IPS-18c (cell line): ENCODE data around the gene PACS2.
"Not testable (repeated sequence)": the region's sequence is repeated elsewhere in the genome, so short reads cannot be mapped to it uniquely, and the experiment has no call there.

Source experiments
- H3K4me3 ChIP-seq: 2 replicates; pipeline ENCODE4 v1.7.0; 2013; ENCODE audit warnings: low read depth, mild to moderate bottlenecking, low read length, moderate library complexity; ENCODE audit not compliant: insufficient read depth
- H3K9me3 ChIP-seq: one replicate; pipeline ENCODE4 v1.6.1; 2013; ENCODE audit warnings: mild to moderate bottlenecking, low read length, moderate library complexity; ENCODE audit not compliant: control insufficient read depth, insufficient read depth

PACS2 gene

GRCh38 chr14:105351920-105352851 is 37.6 kb downstream of the PACS2 start:
- no peak overlapping the region for H3K4me3 ChIP-seq

DNA sequence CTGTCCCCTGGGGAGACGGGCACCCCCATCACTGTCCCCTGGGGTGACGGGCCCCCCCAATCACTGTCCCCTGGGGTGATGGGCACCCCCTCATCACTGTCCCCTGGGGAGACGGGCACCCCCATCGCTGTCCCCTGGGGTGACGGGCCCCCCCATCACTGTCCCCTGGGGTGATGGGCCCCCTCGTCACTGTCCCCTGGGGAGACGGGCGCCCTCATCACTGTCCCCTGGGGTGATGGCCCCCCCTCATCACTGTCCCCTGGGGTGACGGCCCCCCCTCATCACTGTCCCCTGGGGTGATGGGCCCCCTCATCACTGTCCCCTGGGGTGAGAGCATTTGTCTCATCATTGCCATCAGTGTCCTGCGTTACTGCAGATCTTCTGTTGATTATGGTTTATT is 38.6 kb downstream of the PACS2 start:
- H3K4me3 ChIP-seq = no peak overlapping the region
- no peaks in the 10 kb centered on the region for H3K9me3 ChIP-seq

More at GRCh38 chr14:105351920-105352851, 37.6 kb downstream of the PACS2 start:
- H3K9me3 ChIP-seq = no peaks in the 10 kb centered on the region

DNA sequence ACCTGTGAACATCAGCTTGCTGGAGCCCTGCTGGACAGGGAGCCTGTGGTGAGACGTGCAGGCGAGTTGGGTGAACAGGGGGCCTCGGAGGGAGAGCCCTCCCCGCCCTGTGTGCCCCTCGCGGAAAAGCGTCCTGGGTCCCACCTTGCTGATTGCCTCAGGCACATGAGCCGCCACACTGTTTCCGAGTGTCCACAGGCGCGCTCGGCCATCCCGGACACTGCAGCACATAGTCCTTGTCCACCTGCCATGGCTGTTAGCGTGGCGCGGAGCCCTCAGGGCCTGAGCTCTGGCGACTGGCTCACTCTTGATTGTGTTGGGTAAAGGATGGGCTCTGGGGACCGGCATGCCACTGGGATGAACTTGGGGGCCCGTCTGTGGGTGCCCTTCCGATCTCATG is 40.0 kb downstream of the PACS2 start:
- Histone ChIP-seq H3K9me3 (no peaks in the 10 kb centered on the region), H3K4me3 (no peak overlapping the region)

- no peaks in the 10 kb centered on the region for H3K9me3 ChIP-seq
Measured at GRCh38 chr14:105355049-105355575, 40.6 kb downstream of the PACS2 start.

GRCh38 chr14:105355850-105356604 is 41.5 kb downstream of the PACS2 start:
- peak overlapping the region; percentile 3; the same call in 1 of the 2 replicates for H3K4me3 ChIP-seq
- no peaks in the 10 kb centered on the region for H3K9me3 ChIP-seq

More at GRCh38 chr14:105355049-105355575, 40.6 kb downstream of the PACS2 start:
- H3K4me3 ChIP-seq = no peak overlapping the region

- Histone ChIP-seq H3K9me3 (no peaks in the 10 kb centered on the region), H3K4me3 (no peak overlapping the region)
Measured at GRCh38 chr14:105356927-105357326, 42.4 kb downstream of the PACS2 start.

DNA sequence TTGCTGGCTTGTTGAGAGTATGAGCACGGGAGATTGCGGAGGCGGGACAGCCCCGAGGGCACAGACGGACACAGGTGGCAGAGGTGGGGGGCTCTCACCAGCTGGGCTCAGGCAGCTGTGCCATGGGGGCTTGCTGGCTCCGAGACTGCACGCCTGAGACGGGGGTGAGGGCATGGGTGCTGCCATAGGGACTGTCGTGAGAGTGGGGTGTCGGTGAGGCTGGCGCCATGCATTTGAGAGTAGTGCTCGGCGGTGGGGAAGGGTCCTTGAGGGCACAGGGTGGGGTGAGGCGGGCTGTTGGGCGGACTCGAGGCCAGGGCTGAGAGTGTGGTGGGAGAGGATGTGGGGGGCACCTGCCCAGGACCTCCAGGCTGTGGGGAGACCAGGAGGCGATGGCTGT is 43.1 kb downstream of the PACS2 start:
- Histone ChIP-seq H3K9me3 (no peaks in the 10 kb centered on the region), H3K4me3 (no peak overlapping the region)

- no peaks in the 10 kb centered on the region for H3K9me3 ChIP-seq
- H3K4me3 ChIP-seq = no peak overlapping the region
Measured at GRCh38 chr14:105358140-105358846, 43.7 kb downstream of the PACS2 start.

GRCh38 chr14:105358943-105359342 is 44.4 kb downstream of the PACS2 start:
- no peak overlapping the region for H3K4me3 ChIP-seq
- no peaks in the 10 kb centered on the region for H3K9me3 ChIP-seq

GRCh38 chr14:105361412-105361811 is 46.9 kb downstream of the PACS2 start:
- not testable (repeated sequence) for H3K9me3 ChIP-seq, H3K4me3 ChIP-seq

DNA sequence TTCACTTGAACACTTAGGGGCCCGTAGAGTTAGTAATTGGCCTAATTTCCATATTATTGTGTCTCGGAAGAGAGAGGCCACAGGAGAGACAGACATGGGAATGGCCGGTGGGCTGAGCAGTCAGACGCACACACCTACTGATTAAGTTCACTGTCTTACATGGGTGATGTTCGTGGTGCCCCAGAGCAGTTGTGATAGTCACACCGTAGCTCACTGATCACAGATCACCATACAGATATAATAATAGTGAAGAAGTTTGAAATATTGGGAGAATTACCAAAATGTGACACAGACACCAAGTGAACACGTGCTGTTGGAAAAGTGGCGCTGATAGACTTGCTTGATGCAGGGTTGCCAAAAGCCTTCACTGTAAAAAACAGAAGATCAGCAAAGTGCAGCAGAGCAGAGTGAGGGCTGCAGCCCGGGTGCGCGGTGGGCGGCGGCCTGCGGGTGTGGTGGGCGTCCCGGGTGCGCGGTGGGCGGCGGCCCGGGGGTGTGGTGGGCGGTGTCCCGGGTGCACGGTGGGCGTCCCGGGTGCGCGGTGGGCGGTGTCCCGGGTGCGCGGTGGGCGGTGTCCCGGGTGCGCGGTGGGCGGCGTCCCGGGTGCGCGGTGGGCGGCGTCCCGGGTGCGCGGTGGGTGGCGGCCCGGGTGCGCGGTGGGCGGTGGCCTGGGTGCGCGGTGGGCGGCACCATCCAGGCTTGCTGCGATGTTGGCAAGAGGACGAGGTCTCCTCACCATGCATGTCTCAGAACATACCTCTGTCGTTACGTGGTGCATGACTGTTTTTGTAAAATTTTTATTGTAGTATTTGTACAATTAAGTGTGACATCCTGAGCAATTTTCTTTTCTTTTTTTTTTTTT is 49.5 kb downstream of the PACS2 start:
- H3K4me3 ChIP-seq = no peak overlapping the region
- no peaks in the 10 kb centered on the region for H3K9me3 ChIP-seq

DNA sequence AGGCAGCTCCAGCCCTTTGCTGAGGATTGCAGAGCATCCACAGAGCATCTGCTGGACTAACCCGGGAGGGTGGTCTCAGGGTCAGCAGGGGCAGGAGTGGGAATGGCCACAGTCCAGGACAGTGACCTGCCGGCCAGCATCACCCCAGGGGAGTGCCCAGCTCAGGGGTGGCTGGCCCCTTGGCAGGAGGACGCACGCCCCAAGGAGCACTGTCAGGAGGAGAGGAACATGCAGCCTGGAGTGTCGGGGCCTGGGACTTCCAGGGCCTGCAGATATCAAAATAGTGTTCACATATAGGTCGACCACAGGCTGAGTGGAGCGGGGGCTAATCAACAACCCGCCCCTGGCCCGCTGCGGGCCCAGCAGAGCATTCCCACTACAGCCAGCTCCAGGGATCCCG is 50.6 kb downstream of the PACS2 start:
- no peaks in the 10 kb centered on the region for H3K9me3 ChIP-seq
- H3K4me3 ChIP-seq = no peak overlapping the region

DNA sequence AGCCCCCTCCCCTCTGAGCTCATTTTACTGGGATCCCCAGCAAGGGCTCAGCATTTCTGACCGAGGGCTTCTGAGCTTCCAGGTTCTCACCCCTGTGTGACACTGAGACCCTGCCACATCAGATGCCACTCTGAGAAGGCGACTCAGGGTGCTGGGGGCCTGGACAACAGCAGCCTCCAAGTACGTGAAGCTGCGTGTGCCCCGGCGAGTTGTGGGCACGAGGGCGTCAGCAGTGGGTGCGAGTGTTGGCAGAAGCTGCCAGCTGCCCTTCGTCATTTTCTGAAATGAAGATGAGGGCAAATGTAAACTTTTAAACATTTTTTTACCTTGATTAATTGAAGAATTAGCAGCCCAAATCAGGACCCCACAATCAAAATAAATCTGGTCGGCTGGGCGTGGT is 51.1 kb downstream of the PACS2 start:
- no peaks in the 10 kb centered on the region for H3K9me3 ChIP-seq
- H3K4me3 ChIP-seq = no peak overlapping the region

DNA sequence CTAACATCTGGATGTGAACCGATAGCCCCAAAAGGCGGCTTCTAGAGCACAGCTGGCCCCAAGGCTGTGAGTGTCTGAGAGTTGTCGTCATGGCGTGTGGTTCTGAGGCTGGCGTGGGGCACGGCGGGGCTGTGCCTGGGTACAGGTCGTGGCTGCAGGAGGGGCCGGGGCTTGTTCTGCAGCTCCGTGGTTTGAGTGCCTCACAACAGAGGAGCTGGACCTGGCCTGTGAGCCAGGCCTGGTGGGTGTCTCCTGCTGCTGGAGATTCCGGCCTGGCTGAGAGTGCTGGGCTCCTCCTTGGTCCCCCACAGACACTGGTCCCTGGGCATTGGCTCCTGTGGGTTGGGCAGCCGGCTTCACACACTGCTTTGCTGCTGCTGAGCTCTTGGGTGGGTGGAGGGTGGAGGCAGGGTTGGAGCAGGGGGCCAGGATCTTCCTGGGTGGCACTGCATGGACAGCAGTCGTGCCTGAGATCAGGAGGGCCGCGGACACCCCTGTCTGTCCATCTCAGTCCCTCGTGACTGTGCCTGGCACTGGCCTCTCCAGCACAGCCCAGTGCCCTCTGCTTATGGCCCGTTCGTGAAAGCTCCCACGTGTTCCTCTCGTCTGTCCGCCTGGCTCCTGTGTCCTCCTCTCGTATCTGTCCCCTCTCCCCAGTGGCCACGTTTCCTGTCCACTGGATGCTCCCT is 52.0 kb downstream of the PACS2 start:
- Histone ChIP-seq H3K9me3 (no peaks in the 10 kb centered on the region), H3K4me3 (no peak overlapping the region)

DNA sequence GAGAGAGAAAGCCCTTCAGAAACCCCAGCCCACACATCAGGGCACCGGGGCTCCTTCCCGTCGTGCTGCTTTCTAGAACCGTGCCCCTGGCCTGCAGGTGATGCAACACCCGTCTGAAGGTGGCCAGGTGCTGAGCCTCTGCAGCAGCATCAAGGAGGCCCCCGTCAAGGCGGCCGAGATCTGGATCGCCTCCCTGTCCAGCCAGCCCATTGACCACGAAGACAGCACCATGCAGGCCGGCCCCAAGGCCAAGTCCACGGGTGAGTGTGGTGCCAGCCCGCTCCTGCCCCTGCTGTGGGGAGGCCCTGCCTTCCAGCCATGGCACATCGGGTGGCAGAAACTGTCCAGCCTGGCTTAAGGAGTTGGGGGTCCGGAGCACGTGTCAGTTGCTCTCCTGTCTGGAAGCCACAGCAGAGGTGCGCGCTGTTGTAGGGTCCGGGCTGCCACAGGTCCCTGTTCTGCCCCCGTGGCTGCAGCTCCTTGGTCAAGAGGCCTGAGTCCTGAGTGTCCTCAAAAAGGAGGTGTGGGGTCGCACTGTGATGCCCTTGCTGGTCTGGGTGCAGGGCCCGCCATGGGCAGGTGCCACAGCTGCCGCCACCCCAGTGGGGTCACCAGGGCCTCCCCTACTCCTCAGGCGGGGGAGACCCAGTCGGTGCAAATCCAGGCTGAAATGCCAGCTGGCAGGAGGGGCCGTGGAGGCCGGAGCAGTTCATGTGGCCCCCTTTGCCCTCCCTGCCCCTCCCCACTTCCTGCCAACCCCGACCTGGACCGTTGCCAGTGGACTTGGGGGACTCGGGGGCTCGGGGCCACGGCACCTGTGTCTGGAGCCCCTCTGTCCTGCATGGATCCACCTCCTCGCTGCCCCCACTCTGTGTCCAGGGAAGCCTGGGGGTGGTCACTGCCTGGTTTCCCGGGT is 52.8 kb downstream of the PACS2 start:
- H3K9me3 ChIP-seq = no peaks in the 10 kb centered on the region
- no peak overlapping the region for H3K4me3 ChIP-seq
